GM18873 (cell line): Measurements from ENCODE around the gene HRG.

Source experiments
- ATAC-seq: cut with Tn5 transposase; IDR thresholded peaks from one replicate; pipeline ENCODE4 v1.9.1; 2021; ENCODE audit warnings: mild to moderate bottlenecking, moderate library complexity, moderate number of reproducible peaks; ENCODE audit not compliant: unreplicated experiment, low FRiP score

Gene HRG

GRCh38 chr3:186636536-186636935 is 29.3 kb upstream of the HRG start:
- ATAC-seq: no peak

- no peak for ATAC-seq
Observed at GRCh38 chr3:186637686-186638085, 28.1 kb upstream of the HRG start.

- no peak for ATAC-seq
Observed at GRCh38 chr3:186638259-186638658, 27.6 kb upstream of the HRG start.

GRCh38 chr3:186639778-186640472 is 25.9 kb upstream of the HRG start, which contains the start of gene FETUB:
Gene FETUB, plus strand, starts transcription at chr3:186640399. Its CDS starts 62 bp downstream, at chr3:186640461.
- no peak for ATAC-seq

GRCh38 chr3:186640473-186640818 is 25.4 kb upstream of the HRG start:
- ATAC-seq: no peak

- ATAC-seq: no peak
Observed at GRCh38 chr3:186640929-186641328, 24.9 kb upstream of the HRG start.

- no peak for ATAC-seq
Observed at GRCh38 chr3:186642014-186642413, 23.8 kb upstream of the HRG start.

GRCh38 chr3:186643493-186643892 is 22.3 kb upstream of the HRG start:
- ATAC-seq: no peak

GRCh38 chr3:186644683-186645082 is 21.1 kb upstream of the HRG start:
- ATAC-seq: no peak

GRCh38 chr3:186646106-186646505 is 19.7 kb upstream of the HRG start:
- no peak for ATAC-seq

- no peak for ATAC-seq
Observed at GRCh38 chr3:186646841-186647240, 19.0 kb upstream of the HRG start.

GRCh38 chr3:186648851-186649250 is 17.0 kb upstream of the HRG start:
- ATAC-seq: no peak

GRCh38 chr3:186651678-186652215 is 14.1 kb upstream of the HRG start:
- ATAC-seq: no peak

- ATAC-seq: peak; percentile 74
Observed at GRCh38 chr3:186653080-186653707, 12.6 kb upstream of the HRG start.

GRCh38 chr3:186653984-186654383 is 11.8 kb upstream of the HRG start:
- ATAC-seq: no peak

GRCh38 chr3:186663361-186664118 is 2.3 kb upstream of the HRG start:
- no peak for ATAC-seq

GRCh38 chr3:186664119-186664495 is 1.7 kb upstream of the HRG start:
- ATAC-seq: no peak

- ATAC-seq: no peak
Observed at GRCh38 chr3:186664506-186664905, 1.3 kb upstream of the HRG start.

GRCh38 chr3:186668426-186668825 is 2.6 kb downstream of the HRG start:
- ATAC-seq: no peak

- no peak for ATAC-seq
Observed at GRCh38 chr3:186669378-186670084, 3.7 kb downstream of the HRG start.

- ATAC-seq: no peak
Observed at GRCh38 chr3:186670155-186670554, 4.3 kb downstream of the HRG start.
